IMR-90 (cell line): ENCODE data around the gene STRA8. TPM values are rescaled to one million over a fixed set of nuclear protein-coding genes. Genes with fewer than 3 reads are reported as not detected.

Experiments
- ATAC-seq: fragments of 200-7000 bp; cut with Tn5 transposase; 2 replicates; pipeline ENCODE4 v1.9.1; 2020; ENCODE audit warnings: low read depth, mild to moderate bottlenecking, moderate library complexity
- BruUV-seq: library from RNA; stranded (reverse); fragments of 400-500 nt; replicated peaks from 2 replicates; lab custom pipeline; 2021; lab: Mats Ljungman, UMichigan
- CTCF ChIA-PET: fragments of 300-600 bp; formaldehyde crosslinking; extraction: SDS; loops from one replicate; lab custom pipeline; 2021; ENCODE audit warnings: antibody characterized with exemption; lab: Yijun Ruan, JAX
- POLR2A ChIA-PET: fragments of 300-600 bp; sonication (Branson Sonifier 250); formaldehyde crosslinking; loops from one replicate; lab custom pipeline; 2022; ENCODE audit warnings: antibody characterized with exemption; ENCODE audit not compliant: unreplicated experiment; lab: Charles Lee
- DNase-seq: peaks from one replicate; pipeline ENCODE4 v3.0.0; 2013
- H2AFZ ChIP-seq: replicated peaks from 2 replicates; pipeline ENCODE3; 2013; ENCODE audit warnings: low read length, mild to moderate bottlenecking; ENCODE audit not compliant: poor library complexity
- H2AK5ac ChIP-seq: 2 replicates; pipeline ENCODE4 v1.6.1; 2013; ENCODE audit warnings: low read depth, low read length, inconsistent platforms
- H2AK9ac ChIP-seq: replicated peaks from 2 replicates; pipeline ENCODE3; 2013; ENCODE audit warnings: mild to moderate bottlenecking, low read depth, low read length, moderate library complexity; ENCODE audit not compliant: poor library complexity
- H2BK120ac ChIP-seq: 2 replicates; pipeline ENCODE4 v1.6.1; 2013; ENCODE audit warnings: low read depth, low read length, inconsistent platforms
- H2BK15ac ChIP-seq: 3 replicates; pipeline ENCODE4 v1.6.1; 2013; ENCODE audit warnings: low read depth, low read length, inconsistent platforms
- H2BK20ac ChIP-seq: 2 replicates; pipeline ENCODE4 v1.6.1; 2013; ENCODE audit warnings: low read depth, mild to moderate bottlenecking, inconsistent platforms, low read length, moderate library complexity
- H2BK5ac ChIP-seq: 2 replicates; pipeline ENCODE4 v1.6.1; 2013; ENCODE audit warnings: mild to moderate bottlenecking, low read depth, low read length, inconsistent platforms; ENCODE audit not compliant: poor library complexity, severe bottlenecking
- H3K14ac ChIP-seq: replicated peaks from 2 replicates; pipeline ENCODE4 v1.6.1; 2013; ENCODE audit warnings: low read depth, low read length, inconsistent platforms
- H3K18ac ChIP-seq: 2 replicates; pipeline ENCODE4 v1.6.1; 2013; ENCODE audit warnings: low read depth, low read length, control low read depth
- H3K23ac ChIP-seq: 2 replicates; pipeline ENCODE4 v1.6.1; 2013; ENCODE audit warnings: low read depth, low read length, inconsistent platforms
- H3K27ac ChIP-seq: 2 replicates; pipeline ENCODE4 v1.5.1; 2013; ENCODE audit warnings: mild to moderate bottlenecking, control low read depth, low read length; ENCODE audit not compliant: insufficient read depth
- H3K27me3 ChIP-seq: 2 replicates; pipeline ENCODE4 v1.6.1; 2013; ENCODE audit warnings: low read length; ENCODE audit not compliant: control insufficient read depth, insufficient read depth
- H3K36me3 ChIP-seq: 2 replicates; pipeline ENCODE4 v1.6.1; 2013; ENCODE audit warnings: low read length, mixed read lengths; ENCODE audit not compliant: control insufficient read depth, insufficient read depth
- H3K4ac ChIP-seq: 2 replicates; pipeline ENCODE4 v1.6.1; 2013; ENCODE audit warnings: low read depth, low read length, inconsistent platforms
- H3K4me1 ChIP-seq: 2 replicates; pipeline ENCODE4 v1.6.1; 2013; ENCODE audit warnings: low read length, mixed read lengths; ENCODE audit not compliant: control insufficient read depth, insufficient read depth
- H3K4me2 ChIP-seq: 2 replicates; pipeline ENCODE4 v1.6.1; 2013; ENCODE audit warnings: low read depth, mild to moderate bottlenecking, control low read depth, low read length, moderate library complexity
- H3K4me3 ChIP-seq: 2 replicates; pipeline ENCODE4 v1.5.1; 2013; ENCODE audit warnings: low read depth, mild to moderate bottlenecking, control low read depth, low read length, moderate library complexity; ENCODE audit not compliant: insufficient read depth
- H3K56ac ChIP-seq: 2 replicates; pipeline ENCODE4 v1.6.1; 2013; ENCODE audit warnings: low read length, inconsistent platforms; ENCODE audit not compliant: insufficient read depth; ENCODE audit errors: extremely low read depth
- H3K79me1 ChIP-seq, 2 experiments: 2 replicates each; pipeline ENCODE4 v1.6.1; 2013; ENCODE audit warnings: low read length in 2 of 2, inconsistent platforms in 1 of 2, low read depth in 1 of 2
- H3K9ac ChIP-seq: 2 replicates; pipeline ENCODE4 v1.6.1; 2013; ENCODE audit warnings: low read depth, low read length, control low read depth
- H3K9me1 ChIP-seq: 2 replicates; pipeline ENCODE4 v1.6.1; 2013; ENCODE audit warnings: low read length, inconsistent platforms; ENCODE audit not compliant: insufficient read depth
- H3K9me3 ChIP-seq: 2 replicates; pipeline ENCODE4 v1.6.1; 2013; ENCODE audit warnings: low read length; ENCODE audit not compliant: control insufficient read depth, insufficient read depth
- H4K20me1 ChIP-seq: 2 replicates; pipeline ENCODE4 v1.6.1; 2013; ENCODE audit warnings: low read length, inconsistent platforms; ENCODE audit not compliant: insufficient read depth
- H4K5ac ChIP-seq: 2 replicates; pipeline ENCODE4 v1.6.1; 2013; ENCODE audit warnings: mild to moderate bottlenecking, low read depth, low read length, control low read depth
- H4K8ac ChIP-seq, 2 experiments: 2 replicates each; pipeline ENCODE4 v1.6.1; 2013; ENCODE audit warnings: low read depth in 2 of 2, low read length in 2 of 2, control low read depth in 1 of 2, inconsistent platforms in 1 of 2
- H4K91ac ChIP-seq: 2 replicates; pipeline ENCODE4 v1.6.1; 2013; ENCODE audit warnings: low read depth, low read length, inconsistent platforms; ENCODE audit not compliant: insufficient read depth
- FOS ChIP-seq: fragments of 150-350 bp; IDR thresholded peaks from 2 replicates; pipeline ENCODE4 v1.6.1; 2016; ENCODE audit warnings: low read depth, low read length
- WGBS, 2 experiments: methylation state at CpG; one replicate each; pipeline versions ENCODE4 v1.1.5 to v1.1.7; 2013; ENCODE audit warnings: missing lambda C conversion rate in 2 of 2; ENCODE audit not compliant: insufficient read length in 1 of 2; ENCODE audit errors: extremely low coverage in 2 of 2; 5-methylcytosine and 5-hydroxymethylcytosine counted together
- dilution Hi-C: fragments of 300-500 bp; cut with HindIII; formaldehyde crosslinking; loops from one replicate; pipeline ENCODE4 v1.14.3; 2018; ENCODE audit warnings: low sequenced_read_pairs; ENCODE audit not compliant: unreplicated experiment
- in situ Hi-C: fragments of 300-500 bp; cut with MboI; formaldehyde crosslinking; loops from 3 replicates; pipeline ENCODE4 v1.14.3; 2019; ENCODE audit warnings: low sequenced_read_pairs, inconsistent platforms, mixed read lengths
- intact Hi-C: fragments of 100-400 bp; cut with micrococcal nuclease; formaldehyde crosslinking; loops from 2 replicates; pipeline ENCODE4 v1.10.0; 2022
- polyA plus RNA-seq, 3 experiments: library from polyadenylated mRNA; depleted of rRNA; stranded (reverse); fragments of >200 nt; gene quantifications; 2 replicates each; pipeline ENCODE4 v1.2.3, GENCODE V29; 2012; ENCODE audit warnings: low replicate concordance in 1 of 3
- total RNA-seq: library from RNA; depleted of rRNA; stranded (reverse); fragments of >200 nt; gene quantifications from 2 replicates; pipeline ENCODE4 v1.2.3, GENCODE V29; 2012

The STRA8 gene
- total and polyA plus RNA-seq, 2 of the 4 experiments (the other 2 are of a cell fraction), result not detected

DNA sequence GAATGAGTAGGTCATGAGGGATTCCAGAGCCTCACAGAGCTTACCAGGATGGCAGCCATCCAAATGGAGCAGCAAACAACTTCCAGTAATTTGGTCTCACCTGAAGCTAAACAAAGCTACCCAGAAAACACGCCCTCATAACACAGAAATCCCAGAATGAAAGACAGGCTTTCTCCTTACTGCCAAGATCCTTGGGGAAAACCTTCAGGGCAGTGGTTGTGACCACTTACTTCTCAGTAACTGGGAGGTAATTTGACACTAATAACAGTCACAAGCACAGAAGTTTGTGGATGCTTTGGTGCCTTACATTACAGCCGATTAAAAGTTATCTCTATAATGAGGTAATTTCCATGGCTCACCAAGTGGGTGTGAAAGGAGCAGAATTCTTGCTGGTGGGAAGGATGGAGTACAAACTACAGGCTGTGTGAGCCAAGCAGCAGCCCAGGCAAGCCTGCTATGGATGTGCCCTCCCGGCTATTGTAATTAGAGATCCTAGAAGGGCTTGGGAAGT lies 32.8 kb upstream of the STRA8 start:
- H4K91ac ChIP-seq, result no peak overlapping the region
- peaks cover 17% of the 10 kb centered on the region for H3K9me1 ChIP-seq
- H3K27me3 ChIP-seq, result no peaks in the 10 kb centered on the region
- CTCF ChIA-PET, result no interaction called here
- POLR2A ChIA-PET, result no interaction called here
- H3K18ac ChIP-seq, result no peak overlapping the region
- no peak for DNase-seq
- H2AK5ac ChIP-seq, result no peak overlapping the region
- H2BK5ac ChIP-seq, result no peak overlapping the region
- H3K79me1 ChIP-seq, result peaks cover 4 to 12% of the 10 kb centered on the region in 2 experiments; a peak in 3 of 4 replicates
- H2AFZ ChIP-seq, result no peak overlapping the region
- no peak for ATAC-seq
- H2BK120ac ChIP-seq, result no peak overlapping the region
- H3K4me1 ChIP-seq, result peaks cover 5% of the 10 kb centered on the region; the same call in 1 of the 2 replicates
- peaks cover 14% of the 10 kb centered on the region for H3K36me3 ChIP-seq
- no peaks in the 10 kb centered on the region for H3K9me3 ChIP-seq
- no peak overlapping the region for H3K9ac ChIP-seq
- H3K4me2 ChIP-seq, result no peak overlapping the region
- in situ Hi-C loops (no loop called here), intact Hi-C loops (no loop called here), dilution Hi-C loops (no loop called here)
- H2AK9ac ChIP-seq, result no peak overlapping the region
- no CpG with 5 or more reads among the region's 3 CpGs for WGBS, 2 experiments
- no peak overlapping the region for H2BK20ac ChIP-seq
- TF ChIP-seq FOS, result no peak
- H3K4me3 ChIP-seq, result no peak overlapping the region
- no peak overlapping the region for H3K4ac ChIP-seq
- H3K56ac ChIP-seq, result no peak overlapping the region
- H3K14ac ChIP-seq, result no peak overlapping the region
- no peak overlapping the region for H4K8ac ChIP-seq
- no peak overlapping the region for H2BK15ac ChIP-seq
- H3K27ac ChIP-seq, result no peak overlapping the region
- 0 out of 2 replicates have a peak overlapping the region, but pooled peaks have one; percentile 11 for H3K23ac ChIP-seq
- BruUV-seq, result no TSS peak
- H4K20me1 ChIP-seq, result no peaks in the 10 kb centered on the region
- no peak overlapping the region for H4K5ac ChIP-seq
